ENCODE results near the gene STON1. TPM values are rescaled to one million over a fixed set of nuclear protein-coding genes. Genes with fewer than 3 reads are reported as not detected.

The STON1 gene
- total and polyA plus RNA-seq, 9 donors, result 8.8 to 12.9 (median 10.0) TPM

DNA sequence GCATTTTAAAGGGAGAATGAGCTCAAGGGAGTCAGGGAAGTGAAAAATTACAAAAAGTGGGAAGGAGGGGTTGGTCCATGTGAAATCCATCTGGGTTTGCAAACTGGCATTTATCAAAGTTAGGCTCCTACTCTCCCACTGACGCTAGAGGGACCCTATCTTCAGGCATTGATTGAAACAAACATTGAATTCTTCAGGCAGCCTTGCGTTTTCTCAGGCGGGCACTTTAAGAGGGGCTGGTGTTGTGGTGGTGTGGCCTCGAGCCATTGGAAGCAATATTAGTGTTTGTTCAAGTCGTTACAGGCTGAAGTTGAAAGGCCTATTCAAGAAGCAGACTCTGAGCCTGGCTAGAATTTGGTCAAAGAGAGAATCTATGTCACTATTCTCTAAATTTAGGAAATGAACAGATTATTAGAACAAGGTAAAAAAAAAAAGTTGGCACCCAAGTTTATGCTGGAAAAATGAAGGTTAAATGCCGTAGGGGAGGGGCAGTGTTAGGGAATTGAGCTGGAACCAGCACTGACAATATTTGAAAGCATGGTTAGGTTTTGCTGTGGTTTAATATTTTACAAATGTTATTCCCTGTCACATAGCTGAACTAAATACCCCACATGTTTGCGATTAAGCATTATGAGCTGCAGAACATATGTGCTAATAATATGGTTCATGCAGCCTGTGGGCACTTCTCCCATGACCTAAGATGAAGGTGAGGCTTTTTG is 36.8 kb downstream of the STON1 start:
- Histone ChIP-seq H3K4me3 (ENCODE audit: low read length) (no peak overlapping the region), H3K27ac (ENCODE audit: low read length) (peak overlapping the region; percentile 23), H3K36me3 (ENCODE audit: control insufficient read depth, insufficient read depth, low read length) (no peaks in the 10 kb centered on the region), H3K27me3 (ENCODE audit: control insufficient read depth, insufficient read depth, low read length) (no peaks in the 10 kb centered on the region), H3K4me1 (ENCODE audit: control insufficient read depth, insufficient read depth, low read length) (peaks cover 26% of the 10 kb centered on the region), H3K9me3 (replicated peaks; ENCODE audit: control insufficient read depth, low read depth, low read length) (no peaks in the 10 kb centered on the region)
- peak; percentile 74 for DNase-seq
- WGBS (ENCODE audit: insufficient coverage), result 5% methylated on average over 4 of the region's 7 CpGs

DNA sequence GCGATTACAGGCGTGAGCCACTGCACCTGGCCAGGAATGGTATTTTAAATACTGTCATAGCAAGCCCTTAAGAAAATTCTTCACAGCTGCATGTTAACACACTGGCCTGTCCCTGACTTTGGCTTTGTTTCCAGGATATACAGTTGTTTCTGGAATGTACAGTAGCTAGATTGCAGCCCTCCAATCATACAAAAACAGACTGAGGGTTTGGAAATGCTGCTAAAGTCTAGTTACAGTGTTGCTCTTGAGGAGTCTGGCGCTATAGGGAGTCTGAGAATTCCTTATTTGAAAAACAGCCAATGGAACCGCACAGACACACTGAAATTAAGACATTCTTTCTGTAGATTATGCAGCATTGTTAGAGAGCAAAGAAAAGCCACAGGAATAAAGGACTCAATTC is 37.7 kb downstream of the STON1 start:
- no peaks in the 10 kb centered on the region for H3K9me3 ChIP-seq (replicated peaks; ENCODE audit: control insufficient read depth, low read depth, low read length)
- no peaks in the 10 kb centered on the region for H3K27me3 ChIP-seq (ENCODE audit: control insufficient read depth, insufficient read depth, low read length)
- H3K4me1 ChIP-seq (ENCODE audit: control insufficient read depth, insufficient read depth, low read length), result peaks cover 28% of the 10 kb centered on the region
- WGBS (ENCODE audit: insufficient coverage), result 49% methylated on average over 2 of the region's 4 CpGs
- DNase-seq, result peak; percentile 83
- H3K4me3 ChIP-seq (ENCODE audit: low read length), result no peak overlapping the region
- peak overlapping the region; percentile 36 for H3K27ac ChIP-seq (ENCODE audit: low read length)
- no peaks in the 10 kb centered on the region for H3K36me3 ChIP-seq (ENCODE audit: control insufficient read depth, insufficient read depth, low read length)

DNA sequence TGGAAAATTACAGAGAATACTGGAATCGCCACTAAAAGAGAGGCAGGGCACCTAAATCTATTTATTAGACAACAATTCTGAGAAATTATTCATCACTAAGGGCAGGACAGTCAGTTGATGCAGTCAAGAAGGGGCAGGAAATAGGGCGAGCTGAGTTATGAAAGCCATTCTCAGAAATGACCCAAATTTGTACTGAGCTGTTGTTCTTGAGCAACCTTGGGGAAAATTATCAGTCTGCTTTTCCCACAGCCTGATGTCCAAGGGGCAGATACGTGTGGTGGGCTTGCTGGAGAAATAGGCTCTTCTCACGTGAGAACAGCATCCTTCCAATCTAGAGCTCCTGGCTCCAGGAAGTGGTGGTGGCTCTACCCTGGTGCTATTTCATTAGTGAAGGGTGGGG is 38.6 kb downstream of the STON1 start:
- no peaks in the 10 kb centered on the region for H3K9me3 ChIP-seq (replicated peaks; ENCODE audit: control insufficient read depth, low read depth, low read length)
- no peak for DNase-seq
- H3K27ac ChIP-seq (ENCODE audit: low read length), result no peak overlapping the region
- WGBS (ENCODE audit: insufficient coverage), result 90% methylated on average over 2 of the region's 4 CpGs
- H3K27me3 ChIP-seq (ENCODE audit: control insufficient read depth, insufficient read depth, low read length), result no peaks in the 10 kb centered on the region
- H3K36me3 ChIP-seq (ENCODE audit: control insufficient read depth, insufficient read depth, low read length), result no peaks in the 10 kb centered on the region
- H3K4me1 ChIP-seq (ENCODE audit: control insufficient read depth, insufficient read depth, low read length), result peaks cover 32% of the 10 kb centered on the region
- no peak overlapping the region for H3K4me3 ChIP-seq (ENCODE audit: low read length)

DNA sequence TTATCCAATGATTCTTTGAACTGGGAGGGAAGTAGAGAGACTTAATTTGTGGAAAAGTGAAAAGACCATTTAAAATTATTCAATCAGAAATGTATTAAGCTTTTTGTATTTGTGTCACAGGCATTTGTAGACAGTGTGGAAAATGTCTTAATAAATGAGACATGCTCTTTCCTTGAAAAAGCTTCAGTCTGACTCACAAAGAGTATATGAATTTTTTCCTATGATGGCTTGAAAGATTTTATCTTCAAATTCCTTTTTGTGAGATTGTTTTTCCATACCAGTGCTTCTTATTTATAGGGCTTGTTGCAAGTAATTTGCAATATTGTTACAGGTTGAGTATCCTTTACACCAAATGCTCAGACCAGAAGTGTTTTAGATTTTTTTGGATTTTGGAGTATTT is 39.5 kb downstream of the STON1 start:
- Histone ChIP-seq H3K4me1 (ENCODE audit: control insufficient read depth, insufficient read depth, low read length) (peaks cover 32% of the 10 kb centered on the region), H3K27me3 (ENCODE audit: control insufficient read depth, insufficient read depth, low read length) (no peaks in the 10 kb centered on the region), H3K9me3 (replicated peaks; ENCODE audit: control insufficient read depth, low read depth, low read length) (no peaks in the 10 kb centered on the region), H3K27ac (ENCODE audit: low read length) (no peak overlapping the region), H3K36me3 (ENCODE audit: control insufficient read depth, insufficient read depth, low read length) (no peaks in the 10 kb centered on the region), H3K4me3 (ENCODE audit: low read length) (no peak overlapping the region)
- peak; percentile 53 for DNase-seq

DNA sequence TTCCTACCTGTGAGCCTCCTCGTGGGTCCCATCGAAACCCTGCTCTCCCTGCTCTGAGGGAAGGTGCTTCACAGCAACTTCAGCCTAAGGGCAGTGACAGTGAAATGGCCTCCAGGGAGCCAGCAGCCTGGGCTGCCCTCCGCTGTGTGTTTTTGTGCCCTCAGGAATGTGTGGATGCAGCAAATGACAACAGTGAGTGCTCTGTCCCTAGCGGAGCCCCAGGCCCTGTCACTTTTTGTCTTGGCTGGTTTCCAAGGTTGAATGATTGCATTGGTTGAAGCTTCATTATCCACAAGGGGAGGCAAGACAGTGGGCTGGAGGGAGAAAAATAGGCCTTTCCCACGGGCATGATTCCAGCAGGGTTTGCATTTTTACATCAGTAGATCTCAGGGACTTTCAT is 42.9 kb downstream of the STON1 start:
- H3K4me3 ChIP-seq (ENCODE audit: low read length), result no peak overlapping the region
- peak; percentile 40 for DNase-seq
- peak overlapping the region; percentile 7 for H3K27ac ChIP-seq (ENCODE audit: low read length)
- no peaks in the 10 kb centered on the region for H3K27me3 ChIP-seq (ENCODE audit: control insufficient read depth, insufficient read depth, low read length)
- WGBS (ENCODE audit: insufficient coverage), result 49% methylated on average over 3 of the region's 5 CpGs
- no peaks in the 10 kb centered on the region for H3K9me3 ChIP-seq (replicated peaks; ENCODE audit: control insufficient read depth, low read depth, low read length)
- no peaks in the 10 kb centered on the region for H3K36me3 ChIP-seq (ENCODE audit: control insufficient read depth, insufficient read depth, low read length)
- peaks cover 25% of the 10 kb centered on the region for H3K4me1 ChIP-seq (ENCODE audit: control insufficient read depth, insufficient read depth, low read length)

DNA sequence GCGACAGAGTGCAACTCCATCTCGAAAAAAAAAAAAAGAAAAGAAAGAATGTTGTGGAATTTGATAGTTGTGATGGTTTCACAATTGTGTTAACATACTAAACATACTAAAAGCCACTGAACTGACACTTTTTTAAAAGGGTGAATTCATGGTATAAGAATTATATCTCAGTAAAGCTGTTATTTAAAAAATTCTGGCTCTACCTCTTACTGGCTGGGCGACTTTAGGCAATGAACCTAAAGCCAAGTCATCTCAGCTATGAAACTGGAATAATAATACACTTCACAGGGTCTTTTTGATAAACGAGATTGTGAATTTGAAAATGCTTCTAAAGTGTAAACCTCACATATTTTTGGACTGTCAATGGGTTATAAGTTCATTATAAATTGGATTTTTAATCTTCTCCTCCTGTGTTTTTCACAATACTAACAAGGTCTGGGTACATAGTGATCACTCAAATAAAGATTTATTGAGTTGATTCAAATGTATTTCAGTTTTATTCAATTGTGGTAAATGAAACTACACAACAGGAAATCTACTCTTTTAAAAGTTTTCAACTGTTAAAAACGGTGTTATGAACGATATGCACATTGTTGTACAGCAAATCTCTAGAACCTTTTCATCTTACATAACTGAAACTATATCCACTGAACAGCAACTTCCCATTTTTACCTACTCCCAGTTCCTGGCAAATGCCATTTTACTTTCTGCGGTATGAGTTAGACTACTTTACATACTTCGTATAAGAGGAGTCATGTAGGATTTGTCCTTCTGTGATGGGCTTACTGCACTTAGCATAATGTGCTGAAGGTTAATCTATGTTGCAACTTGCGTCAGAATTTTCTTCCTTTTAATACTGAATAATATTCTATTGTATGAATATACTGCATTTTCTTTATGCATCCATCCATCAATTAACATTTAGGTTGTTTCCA is 44.7 kb downstream of the STON1 start:
- no CpG with 5 or more reads among the region's 9 CpGs for WGBS (ENCODE audit: insufficient coverage)
- no peaks in the 10 kb centered on the region for H3K9me3 ChIP-seq (replicated peaks; ENCODE audit: control insufficient read depth, low read depth, low read length)
- DNase-seq, result no peak
- H3K36me3 ChIP-seq (ENCODE audit: control insufficient read depth, insufficient read depth, low read length), result no peaks in the 10 kb centered on the region
- H3K4me3 ChIP-seq (ENCODE audit: low read length), result no peak overlapping the region
- H3K27ac ChIP-seq (ENCODE audit: low read length), result no peak overlapping the region
- peaks cover 14% of the 10 kb centered on the region for H3K4me1 ChIP-seq (ENCODE audit: control insufficient read depth, insufficient read depth, low read length)
- no peaks in the 10 kb centered on the region for H3K27me3 ChIP-seq (ENCODE audit: control insufficient read depth, insufficient read depth, low read length)

DNA sequence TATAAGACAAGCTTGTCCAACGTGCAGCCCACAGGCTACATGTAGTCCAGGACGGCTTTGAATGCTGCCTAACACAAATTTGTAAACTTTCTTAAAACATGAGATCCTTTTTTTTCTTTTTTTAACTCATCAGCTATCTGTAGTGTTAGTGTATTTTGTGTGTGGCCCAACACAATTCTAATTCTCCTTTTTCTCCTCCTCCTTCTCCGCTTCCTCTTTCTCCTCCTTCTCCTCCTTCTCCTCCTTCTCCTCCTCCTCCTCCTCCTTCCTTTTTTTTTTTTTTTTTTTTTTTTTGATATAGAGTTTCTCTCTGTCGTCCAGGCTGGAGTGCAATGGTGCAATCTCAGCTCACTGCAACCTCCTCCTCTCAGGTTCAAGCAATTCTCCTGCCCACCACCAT is 48.4 kb downstream of the STON1 start:
- Histone ChIP-seq H3K27me3 (ENCODE audit: control insufficient read depth, insufficient read depth, low read length) (no peaks in the 10 kb centered on the region), H3K4me1 (ENCODE audit: control insufficient read depth, insufficient read depth, low read length) (no peaks in the 10 kb centered on the region), H3K36me3 (ENCODE audit: control insufficient read depth, insufficient read depth, low read length) (peaks cover 16% of the 10 kb centered on the region), H3K9me3 (replicated peaks; ENCODE audit: control insufficient read depth, low read depth, low read length) (no peaks in the 10 kb centered on the region), H3K27ac (ENCODE audit: low read length) (no peak overlapping the region), H3K4me3 (ENCODE audit: low read length) (no peak overlapping the region)
- WGBS (ENCODE audit: insufficient coverage), result no CpG with 5 or more reads among the region's 4 CpGs
- DNase-seq, result no peak

DNA sequence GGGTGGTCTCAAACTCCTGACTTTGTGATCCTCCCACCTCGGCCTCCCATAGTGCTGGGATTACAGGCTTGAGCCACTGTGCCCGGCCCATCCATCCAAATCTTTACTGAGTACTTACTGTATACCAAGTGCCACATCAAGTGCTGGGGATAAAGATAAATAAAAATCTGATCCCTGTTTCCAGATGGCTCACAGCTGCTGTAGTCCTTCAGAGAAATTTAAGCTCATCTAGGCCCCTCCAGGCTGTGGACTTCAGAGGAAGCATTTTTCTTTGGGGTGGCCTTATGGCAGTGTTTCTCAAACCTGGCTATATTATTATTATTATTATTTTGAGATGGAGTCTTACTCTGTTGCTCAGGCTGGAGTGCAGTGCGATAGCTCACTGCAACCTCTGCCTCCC is 54.0 kb downstream of the STON1 start:
- Histone ChIP-seq H3K27ac (ENCODE audit: low read length) (no peak overlapping the region), H3K36me3 (ENCODE audit: control insufficient read depth, insufficient read depth, low read length) (peaks cover 16% of the 10 kb centered on the region), H3K4me1 (ENCODE audit: control insufficient read depth, insufficient read depth, low read length) (peaks cover 21% of the 10 kb centered on the region), H3K27me3 (ENCODE audit: control insufficient read depth, insufficient read depth, low read length) (no peaks in the 10 kb centered on the region), H3K9me3 (replicated peaks; ENCODE audit: control insufficient read depth, low read depth, low read length) (no peaks in the 10 kb centered on the region), H3K4me3 (ENCODE audit: low read length) (no peak overlapping the region)
- WGBS (ENCODE audit: insufficient coverage), result no CpG with 5 or more reads among the region's 3 CpGs
- DNase-seq, result no peak

DNA sequence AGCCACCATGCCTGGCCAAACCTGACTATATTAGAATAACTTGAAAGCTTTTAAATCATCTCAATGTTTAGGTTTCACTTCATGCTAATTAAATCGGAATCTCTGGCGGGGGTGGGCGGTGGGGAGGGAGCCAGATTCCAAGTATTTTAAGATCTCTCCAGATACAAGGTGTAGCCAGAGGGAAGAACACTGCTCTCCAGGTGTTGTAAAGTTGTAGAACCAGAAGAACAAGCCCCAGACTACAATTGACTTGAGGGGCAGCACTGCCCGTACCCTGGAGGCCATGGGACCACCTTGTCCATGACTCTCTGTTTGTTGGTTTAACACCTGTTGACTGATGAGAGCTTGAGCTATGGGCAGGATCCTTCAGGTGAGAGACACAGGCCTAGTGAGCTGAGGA is 54.6 kb downstream of the STON1 start:
- Histone ChIP-seq H3K36me3 (ENCODE audit: control insufficient read depth, insufficient read depth, low read length) (peaks cover 16% of the 10 kb centered on the region), H3K27me3 (ENCODE audit: control insufficient read depth, insufficient read depth, low read length) (no peaks in the 10 kb centered on the region), H3K4me1 (ENCODE audit: control insufficient read depth, insufficient read depth, low read length) (peaks cover 21% of the 10 kb centered on the region), H3K9me3 (replicated peaks; ENCODE audit: control insufficient read depth, low read depth, low read length) (no peaks in the 10 kb centered on the region), H3K27ac (ENCODE audit: low read length) (no peak overlapping the region), H3K4me3 (ENCODE audit: low read length) (no peak overlapping the region)
- DNase-seq, result no peak
- WGBS (ENCODE audit: insufficient coverage), result 94% methylated on average over 3 of the region's 4 CpGs

DNA sequence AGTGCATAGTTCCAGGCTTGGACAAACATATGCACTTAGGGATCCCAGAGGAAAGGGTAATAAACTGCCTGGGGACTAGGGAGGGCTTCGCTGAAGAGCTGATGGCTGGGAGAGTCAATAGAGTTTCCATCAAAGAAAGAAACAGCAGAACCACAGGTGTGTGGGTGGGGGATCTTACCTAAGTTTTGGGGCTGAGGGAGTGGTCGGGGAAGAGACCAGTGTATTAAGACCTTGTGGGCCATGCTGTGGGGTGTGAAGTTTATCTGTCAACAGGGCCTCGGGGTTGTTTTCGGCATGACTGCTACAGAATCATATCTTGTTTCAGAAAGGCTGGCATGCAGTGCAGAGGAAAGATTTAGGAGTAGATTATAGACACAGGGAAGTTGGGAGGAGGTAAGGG is 56.5 kb downstream of the STON1 start:
- WGBS (ENCODE audit: insufficient coverage), result 68% methylated on average over 4 of the region's 4 CpGs
- Histone ChIP-seq H3K4me3 (ENCODE audit: low read length) (no peak overlapping the region), H3K9me3 (replicated peaks; ENCODE audit: control insufficient read depth, low read depth, low read length) (no peaks in the 10 kb centered on the region), H3K27me3 (ENCODE audit: control insufficient read depth, insufficient read depth, low read length) (no peaks in the 10 kb centered on the region), H3K4me1 (ENCODE audit: control insufficient read depth, insufficient read depth, low read length) (peaks cover 21% of the 10 kb centered on the region), H3K36me3 (ENCODE audit: control insufficient read depth, insufficient read depth, low read length) (peaks cover 7% of the 10 kb centered on the region), H3K27ac (ENCODE audit: low read length) (no peak overlapping the region)
- DNase-seq, result no peak

All from muscle of leg (tissue), 11 donors.